ENCODE results near the gene PYROXD2.

- no peak for TF ChIP-seq MAX (IDR thresholded peaks at IDR 0.05; ENCODE audit: low read depth)
- TF ChIP-seq EP300 (IDR thresholded peaks at IDR 0.05; ENCODE audit: borderline replicate concordance in 1 of 2, low read depth in 1 of 2, low read length in 1 of 2), result no peak
- no peak for TF ChIP-seq USF2 (IDR thresholded peaks at IDR 0.05; ENCODE audit: borderline replicate concordance, low read depth, low read length)
- TF ChIP-seq POLR2AphosphoS5 (IDR thresholded peaks at IDR 0.05; ENCODE audit: low read depth, low read length), result no peak
Observed at GRCh38 chr10:98339799-98340198, 75.2 kb downstream of the PYROXD2 start.
